Measurements from ENCODE around the gene DIP2A.

The DIP2A gene

DNA sequence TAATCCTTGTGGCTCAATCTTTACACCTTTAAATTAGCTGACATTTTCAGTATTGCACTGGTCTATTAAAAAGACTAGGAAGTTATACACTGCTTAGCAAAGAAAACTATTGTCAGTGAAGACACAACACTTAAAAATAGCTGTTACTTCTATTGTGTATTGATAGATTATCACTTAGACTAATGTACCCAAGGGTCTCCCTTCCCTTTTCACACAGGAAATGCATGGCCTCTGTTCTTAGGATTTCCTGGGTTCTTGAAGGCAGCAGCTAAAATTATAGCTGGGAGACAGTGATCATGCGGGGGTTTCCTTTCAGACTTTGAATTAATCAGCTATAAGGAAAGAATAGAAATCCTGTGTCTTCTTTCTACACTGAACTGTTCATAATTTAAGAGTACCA, 12.8 kb downstream of the DIP2A start:
- H3K4me3 ChIP-seq = no peak overlapping the region
- H3K4me1 ChIP-seq = no peaks in the 10 kb centered on the region
- intact Hi-C loops (cut with DNase I; ENCODE audit: low total_unique reads) = no loop called here
- no peak overlapping the region for H3K27ac ChIP-seq
- H3K36me3 ChIP-seq = peaks cover 0 to 8% (median 0%) of the 10 kb centered on the region in 3 donors
- DNase-seq = no peak
- H3K27me3 ChIP-seq = no peaks in the 10 kb centered on the region
- TF ChIP-seq, protein P1, sequence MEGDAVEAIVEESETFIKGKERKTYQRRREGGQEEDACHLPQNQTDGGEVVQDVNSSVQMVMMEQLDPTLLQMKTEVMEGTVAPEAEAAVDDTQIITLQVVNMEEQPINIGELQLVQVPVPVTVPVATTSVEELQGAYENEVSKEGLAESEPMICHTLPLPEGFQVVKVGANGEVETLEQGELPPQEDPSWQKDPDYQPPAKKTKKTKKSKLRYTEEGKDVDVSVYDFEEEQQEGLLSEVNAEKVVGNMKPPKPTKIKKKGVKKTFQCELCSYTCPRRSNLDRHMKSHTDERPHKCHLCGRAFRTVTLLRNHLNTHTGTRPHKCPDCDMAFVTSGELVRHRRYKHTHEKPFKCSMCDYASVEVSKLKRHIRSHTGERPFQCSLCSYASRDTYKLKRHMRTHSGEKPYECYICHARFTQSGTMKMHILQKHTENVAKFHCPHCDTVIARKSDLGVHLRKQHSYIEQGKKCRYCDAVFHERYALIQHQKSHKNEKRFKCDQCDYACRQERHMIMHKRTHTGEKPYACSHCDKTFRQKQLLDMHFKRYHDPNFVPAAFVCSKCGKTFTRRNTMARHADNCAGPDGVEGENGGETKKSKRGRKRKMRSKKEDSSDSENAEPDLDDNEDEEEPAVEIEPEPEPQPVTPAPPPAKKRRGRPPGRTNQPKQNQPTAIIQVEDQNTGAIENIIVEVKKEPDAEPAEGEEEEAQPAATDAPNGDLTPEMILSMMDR (IDR thresholded peaks at IDR 0.05) = no peak
- H3K9me3 ChIP-seq = no peaks in the 10 kb centered on the region

DNA sequence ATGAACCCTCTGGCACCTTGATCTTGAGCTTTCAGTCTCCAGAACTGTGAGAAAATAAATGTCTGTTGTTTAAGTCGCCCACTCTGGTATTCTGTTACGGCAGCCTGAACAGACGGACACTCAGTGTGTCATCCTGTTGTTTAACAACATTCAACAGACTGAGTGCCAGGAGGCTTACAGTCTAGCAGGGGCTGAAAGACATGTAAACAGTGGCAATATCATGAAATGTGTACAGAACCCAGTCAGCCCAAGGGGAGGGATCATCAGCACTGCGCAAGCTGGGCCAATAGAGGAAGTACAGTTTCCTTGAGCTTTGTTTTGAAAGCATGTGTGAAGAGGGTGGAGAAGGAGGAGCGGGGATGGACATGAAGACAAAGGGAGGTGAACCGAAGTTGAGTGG, 13.6 kb downstream of the DIP2A start:
- no peak overlapping the region for H3K27ac ChIP-seq
- H3K27me3 ChIP-seq = no peaks in the 10 kb centered on the region
- DNase-seq = peak in 1 of 2 donors; percentile 29
- H3K36me3 ChIP-seq = peaks cover 0 to 8% (median 0%) of the 10 kb centered on the region in 3 donors
- H3K9me3 ChIP-seq = no peaks in the 10 kb centered on the region
- no peak overlapping the region for H3K4me3 ChIP-seq
- H3K4me1 ChIP-seq = no peaks in the 10 kb centered on the region
- TF ChIP-seq, protein P1 (IDR thresholded peaks at IDR 0.05) = no peak
- intact Hi-C loops (cut with DNase I; ENCODE audit: low total_unique reads) = no loop called here

- Histone ChIP-seq H3K27ac (no peak overlapping the region), H3K36me3 (peaks cover 0 to 4% (median 0%) of the 10 kb centered on the region in 3 donors), H3K4me3 (no peak overlapping the region), H3K27me3 (no peaks in the 10 kb centered on the region), H3K9me3 (no peaks in the 10 kb centered on the region), H3K4me1 (no peaks in the 10 kb centered on the region)
- TF ChIP-seq, protein P1 (IDR thresholded peaks at IDR 0.05) = no peak
- intact Hi-C loops (cut with DNase I; ENCODE audit: low total_unique reads) = no loop called here
- DNase-seq = no peak
Measured at GRCh38 chr21:46474382-46474781, 15.7 kb downstream of the DIP2A start.

DNA sequence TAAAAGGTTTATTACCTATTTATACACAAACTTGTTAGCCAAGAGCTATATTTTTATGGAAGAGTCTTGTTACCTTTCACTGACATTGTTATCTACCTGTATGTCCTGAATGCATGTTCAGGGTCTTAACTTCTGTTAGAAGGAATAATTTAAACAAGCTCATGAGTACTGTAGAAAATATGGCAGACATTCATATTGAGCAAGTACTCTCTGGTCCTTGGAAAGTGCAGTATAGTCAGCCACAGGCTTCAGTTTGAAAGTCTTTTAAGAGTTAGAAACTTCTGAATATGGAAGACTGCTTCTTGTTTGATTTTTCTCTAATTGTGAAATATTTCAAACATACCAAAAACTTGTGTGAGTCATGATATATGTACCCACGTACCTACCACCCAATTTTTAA, 16.6 kb downstream of the DIP2A start:
- H3K36me3 ChIP-seq = no peaks in the 10 kb centered on the region
- TF ChIP-seq, protein P1 (IDR thresholded peaks at IDR 0.05) = no peak
- intact Hi-C loops (cut with DNase I; ENCODE audit: low total_unique reads) = no loop called here
- H3K9me3 ChIP-seq = no peaks in the 10 kb centered on the region
- no peak for DNase-seq
- no peak overlapping the region for H3K27ac ChIP-seq
- H3K4me3 ChIP-seq = no peak overlapping the region
- no peaks in the 10 kb centered on the region for H3K4me1 ChIP-seq
- no peaks in the 10 kb centered on the region for H3K27me3 ChIP-seq

- peaks cover 0 to 5% (median 0%) of the 10 kb centered on the region in 3 donors for H3K36me3 ChIP-seq
- H3K9me3 ChIP-seq = no peaks in the 10 kb centered on the region
- H3K4me1 ChIP-seq = no peaks in the 10 kb centered on the region
- no peak overlapping the region for H3K4me3 ChIP-seq
- intact Hi-C loops (cut with DNase I; ENCODE audit: low total_unique reads) = no loop called here
- TF ChIP-seq, protein P1 (IDR thresholded peaks at IDR 0.05) = no peak
- no peak for DNase-seq
- no peak overlapping the region for H3K27ac ChIP-seq
- no peaks in the 10 kb centered on the region for H3K27me3 ChIP-seq
Measured at GRCh38 chr21:46477765-46478164, 19.1 kb downstream of the DIP2A start.

DNA sequence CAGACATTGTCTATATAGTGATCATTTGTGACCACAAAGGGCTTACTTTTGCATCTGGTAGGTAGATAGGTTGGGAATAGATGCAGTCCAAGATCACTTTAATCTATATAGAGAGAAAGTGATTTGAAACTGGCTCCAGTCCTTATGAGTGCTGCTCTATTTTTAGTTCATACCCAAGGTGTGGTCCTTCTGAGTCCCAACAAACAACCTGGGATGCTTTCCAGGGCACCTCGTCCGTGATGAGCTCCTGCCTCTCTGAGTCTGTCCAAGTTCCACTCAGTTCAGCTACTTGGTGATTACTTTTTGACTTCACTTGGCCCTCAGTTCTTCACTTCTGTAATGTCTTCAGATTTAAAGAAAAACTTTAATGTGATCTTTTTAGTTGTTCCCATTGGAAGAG, 20.2 kb downstream of the DIP2A start:
- intact Hi-C loops (cut with DNase I; ENCODE audit: low total_unique reads) = no loop called here

More for the DNA sequence above, 20.2 kb downstream of the DIP2A start:
- no peak overlapping the region for H3K4me3 ChIP-seq
- H3K27ac ChIP-seq = no peak overlapping the region
- no peaks in the 10 kb centered on the region for H3K9me3 ChIP-seq
- TF ChIP-seq, protein P1 (IDR thresholded peaks at IDR 0.05) = no peak
- H3K27me3 ChIP-seq = no peaks in the 10 kb centered on the region
- H3K36me3 ChIP-seq = peaks cover 0 to 5% (median 0%) of the 10 kb centered on the region in 3 donors
- no peaks in the 10 kb centered on the region for H3K4me1 ChIP-seq
- no peak for DNase-seq
